Stimulated activated CD4-positive, alpha-beta T cell treated with anti-CD3 and anti-CD28 coated beads, Interleukin-15, amount 100 ng/mL, for 48 hours (primary cell): ENCODE results near the gene MSI2.
"Not testable (repeated sequence)": the region's sequence is repeated elsewhere in the genome, so short reads cannot be mapped to it uniquely, and the experiment has no call there.

Experiments used
- DNase-seq, 2 donors: peaks; one replicate each; pipeline ENCODE4 v3.0.0-alpha.2; 2020; ENCODE audit warnings: low read depth in 2 of 2

Gene MSI2

DNA sequence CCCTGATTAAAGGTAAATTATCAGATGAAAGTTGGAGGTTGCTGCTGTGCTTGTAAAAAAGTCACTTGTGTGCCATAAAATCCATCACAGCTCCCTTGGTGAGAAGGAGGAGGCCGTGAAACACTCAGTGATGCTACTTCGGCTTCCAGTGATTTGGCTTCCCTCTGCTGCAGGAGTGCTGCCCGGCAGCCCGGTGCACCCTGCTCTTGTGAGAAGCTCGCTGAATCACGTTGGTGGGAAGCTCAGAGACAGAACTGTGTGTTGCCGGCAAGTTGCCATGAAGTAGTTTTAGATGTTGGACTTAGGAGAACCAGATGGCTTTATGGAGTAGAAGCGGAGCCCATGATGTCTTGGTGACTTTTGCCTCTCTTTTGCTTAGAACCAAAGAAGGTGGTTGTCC is 33.3 kb downstream of the MSI2 start:
- DNase-seq = no peak

DNA sequence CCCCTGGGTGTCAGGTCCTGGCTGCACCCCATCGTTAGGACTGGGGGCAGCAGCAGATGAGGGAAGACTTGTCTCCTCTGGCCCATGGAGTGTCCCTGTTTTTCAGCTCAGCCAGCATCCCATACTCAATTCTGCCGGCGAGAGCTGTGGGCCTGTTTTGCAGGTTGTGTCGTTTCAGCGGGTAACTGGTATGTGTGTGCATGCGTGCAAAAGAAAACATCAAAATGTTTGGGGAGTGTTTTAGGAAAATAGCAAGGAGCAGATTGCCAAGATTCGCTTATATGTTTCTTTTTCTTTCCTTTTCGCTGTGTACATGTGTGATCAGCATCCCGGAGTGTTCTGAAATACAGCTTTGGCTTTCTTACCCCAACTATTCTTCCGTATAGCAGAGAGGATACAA is 34.7 kb downstream of the MSI2 start:
- DNase-seq = no peak

GRCh38 chr17:57292091-57292490 is 35.8 kb downstream of the MSI2 start:
- no peak for DNase-seq

DNA sequence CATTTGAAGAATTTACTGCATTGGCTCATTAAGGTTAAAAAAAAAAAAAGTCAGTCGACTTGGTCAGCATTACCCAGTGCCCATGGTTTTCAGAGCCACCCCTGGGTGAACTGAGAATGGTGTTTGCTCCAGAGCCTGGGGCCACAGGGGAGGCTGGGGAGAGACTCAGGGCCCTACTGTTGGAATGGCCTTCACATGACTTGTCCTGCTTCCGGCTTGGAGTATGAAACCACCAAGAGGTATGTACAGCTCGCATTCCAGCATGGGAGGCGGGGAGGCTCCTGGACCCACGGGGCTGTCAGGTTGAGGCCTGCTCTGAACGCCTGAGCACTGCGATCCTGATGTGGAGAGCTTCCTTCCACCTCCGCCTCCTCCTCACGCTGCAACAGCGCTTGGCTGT is 36.8 kb downstream of the MSI2 start:
- no peak for DNase-seq

GRCh38 chr17:57294101-57294500 is 37.8 kb downstream of the MSI2 start:
- DNase-seq = no peak

DNA sequence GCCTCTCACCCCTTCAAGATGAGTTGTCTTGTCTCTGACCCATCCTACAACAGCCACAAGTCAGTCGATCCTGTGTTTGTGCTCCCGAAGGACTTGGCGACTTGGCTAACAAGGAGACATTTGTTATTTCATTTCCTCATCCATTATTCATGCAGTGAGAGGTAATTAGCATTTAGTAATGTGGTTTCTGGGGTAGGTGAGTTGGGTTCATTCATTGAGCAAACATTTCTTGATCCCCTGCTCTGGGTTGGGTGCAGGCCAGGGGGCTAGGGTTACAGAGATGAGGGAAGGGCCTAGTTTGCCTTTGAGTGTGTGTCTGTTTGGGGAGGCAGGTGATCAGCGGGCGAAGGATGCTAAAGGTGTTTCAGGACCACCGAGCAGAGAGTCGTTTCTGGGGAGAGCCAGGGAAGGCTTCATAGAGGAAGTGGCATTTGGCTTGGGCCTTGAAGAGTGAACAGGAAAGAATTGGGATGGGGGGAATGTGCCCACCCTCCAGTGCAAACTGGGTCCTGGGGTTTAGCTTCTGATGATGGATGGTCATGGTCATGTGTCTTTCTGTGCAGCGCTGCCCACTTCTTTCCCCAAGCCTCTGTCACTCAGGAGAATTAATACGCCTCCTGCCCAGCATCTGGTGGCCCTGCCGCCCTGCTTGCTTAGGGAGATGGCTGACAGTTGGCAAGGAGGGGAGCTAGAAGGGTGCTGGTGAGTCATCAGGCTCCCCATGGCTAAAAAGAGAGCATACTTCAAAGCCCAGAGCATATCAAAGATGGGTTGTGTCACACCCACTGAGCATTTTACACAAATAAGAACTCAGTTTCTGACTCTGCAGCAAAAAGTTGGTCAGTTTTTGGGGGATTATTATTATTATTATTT is 38.5 kb downstream of the MSI2 start:
- peak; percentile 18 to 21 for DNase-seq

DNA sequence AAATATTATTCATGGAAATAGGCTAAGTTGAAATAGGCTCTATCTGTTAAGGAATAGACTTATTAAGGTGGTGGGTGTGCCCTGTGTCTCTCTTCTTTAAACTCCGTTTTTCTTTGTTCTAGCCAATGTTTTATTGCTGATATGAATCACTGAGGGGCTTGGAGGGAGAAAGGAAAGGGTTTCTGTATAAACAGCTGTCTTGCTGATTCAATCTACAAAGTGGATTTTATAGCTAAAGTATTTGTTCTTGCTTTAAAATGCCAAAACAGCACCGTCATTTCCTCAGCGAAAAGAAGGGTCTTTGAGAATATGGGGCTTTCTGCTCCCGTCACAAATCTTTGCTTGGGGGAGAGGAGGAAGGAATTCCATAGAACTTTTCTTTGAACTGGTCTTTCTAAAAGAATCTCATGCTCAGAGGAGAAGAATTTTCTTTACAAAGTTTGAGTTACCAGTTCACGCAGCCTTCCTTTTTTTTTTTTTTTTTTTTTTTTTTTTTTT is 39.3 kb downstream of the MSI2 start:
- no peak for DNase-seq

DNA sequence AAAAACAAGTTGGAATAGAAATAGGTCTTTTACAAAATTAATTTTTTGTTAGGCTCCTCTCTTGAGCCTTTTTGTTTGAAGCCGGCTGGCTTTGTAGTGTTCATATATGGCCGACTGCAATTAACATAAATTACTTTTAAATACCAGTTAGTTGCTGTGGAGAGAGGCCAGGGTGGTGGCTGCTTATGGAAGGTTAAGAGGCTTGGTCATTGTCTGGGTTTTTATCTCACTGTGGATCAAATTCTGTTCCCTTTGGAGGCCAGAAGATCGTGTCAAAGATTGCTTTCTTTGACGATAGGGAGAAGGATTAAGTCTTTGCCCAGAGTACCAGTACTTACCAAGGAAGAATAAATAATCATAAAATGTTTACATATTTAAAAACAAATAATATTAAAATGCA is 39.9 kb downstream of the MSI2 start:
- no peak for DNase-seq

DNA sequence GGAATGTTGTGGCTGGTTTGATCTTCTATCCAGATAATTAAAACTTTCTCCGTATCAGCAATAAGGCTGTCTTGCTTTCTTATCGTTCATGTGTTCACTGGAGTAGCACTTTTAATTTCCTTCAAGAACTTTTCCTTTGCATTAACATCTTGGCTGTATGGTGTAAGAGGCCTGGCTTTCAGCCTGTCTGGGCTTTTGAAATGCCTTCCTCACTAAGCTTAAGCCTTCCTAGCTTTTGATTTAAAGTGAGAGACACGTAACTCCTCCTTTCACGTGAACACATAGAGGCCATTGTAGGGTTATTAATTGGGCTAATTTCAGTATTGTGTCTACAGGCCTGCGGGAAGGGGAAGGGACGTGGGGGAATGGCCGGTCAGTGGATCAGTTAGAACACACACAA is 42.9 kb downstream of the MSI2 start:
- no peak for DNase-seq

DNA sequence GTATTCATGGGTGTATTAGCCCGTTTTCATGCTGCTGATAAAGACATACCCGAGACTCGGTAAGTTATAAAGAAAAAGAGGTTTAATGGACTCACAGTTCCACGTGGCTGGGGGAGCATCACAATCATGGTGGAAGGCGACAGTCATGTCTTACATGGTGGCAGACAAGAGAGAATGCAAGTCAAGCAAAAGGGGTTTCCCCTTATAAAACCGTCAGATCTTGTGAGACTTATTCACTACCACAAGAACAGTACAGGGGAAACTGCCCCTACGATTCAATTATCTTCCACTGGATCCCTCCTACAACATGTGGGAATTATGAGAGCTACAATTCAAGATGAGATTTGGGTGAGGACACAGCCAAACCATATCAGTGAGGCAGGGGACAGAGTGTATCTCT is 44.3 kb downstream of the MSI2 start:
- DNase-seq = not testable (repeated sequence)

DNA sequence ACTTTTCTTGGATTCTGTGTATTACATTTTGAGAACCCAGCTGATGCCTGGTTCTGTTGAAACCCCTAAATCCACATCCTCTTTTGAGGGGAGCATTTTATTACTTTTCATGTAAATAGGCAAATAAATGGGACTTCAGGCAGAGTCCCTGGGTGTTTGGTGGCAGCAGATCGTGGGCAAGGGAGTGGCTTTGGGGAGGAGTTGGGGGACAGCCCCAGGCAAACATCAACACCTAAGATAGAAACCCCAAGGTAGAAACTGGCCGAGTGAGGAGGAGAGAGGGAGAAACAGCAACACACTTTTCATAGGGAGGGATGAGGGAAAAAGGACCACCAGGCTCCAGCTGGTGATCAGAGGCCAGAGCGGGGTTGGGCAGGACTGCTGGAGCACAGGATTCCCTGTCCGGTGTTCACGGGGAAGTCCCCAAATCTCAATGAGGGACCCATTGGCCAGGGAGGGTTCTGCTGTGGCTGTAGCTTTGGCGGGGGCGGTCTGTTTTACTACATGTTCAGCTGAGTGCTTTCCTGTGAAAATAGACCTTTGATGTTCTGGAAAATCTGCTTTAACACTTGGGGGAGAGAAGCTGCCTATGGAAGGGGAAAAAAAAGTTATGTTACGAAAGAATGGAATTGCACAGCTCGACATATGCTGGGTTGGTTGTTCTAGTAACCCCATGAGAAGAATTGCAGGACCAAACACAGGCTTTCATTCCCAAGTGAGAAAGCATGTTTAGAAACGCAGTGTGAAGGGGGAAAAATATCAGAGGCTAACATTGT is 46.6 kb downstream of the MSI2 start:
- DNase-seq = no peak

DNA sequence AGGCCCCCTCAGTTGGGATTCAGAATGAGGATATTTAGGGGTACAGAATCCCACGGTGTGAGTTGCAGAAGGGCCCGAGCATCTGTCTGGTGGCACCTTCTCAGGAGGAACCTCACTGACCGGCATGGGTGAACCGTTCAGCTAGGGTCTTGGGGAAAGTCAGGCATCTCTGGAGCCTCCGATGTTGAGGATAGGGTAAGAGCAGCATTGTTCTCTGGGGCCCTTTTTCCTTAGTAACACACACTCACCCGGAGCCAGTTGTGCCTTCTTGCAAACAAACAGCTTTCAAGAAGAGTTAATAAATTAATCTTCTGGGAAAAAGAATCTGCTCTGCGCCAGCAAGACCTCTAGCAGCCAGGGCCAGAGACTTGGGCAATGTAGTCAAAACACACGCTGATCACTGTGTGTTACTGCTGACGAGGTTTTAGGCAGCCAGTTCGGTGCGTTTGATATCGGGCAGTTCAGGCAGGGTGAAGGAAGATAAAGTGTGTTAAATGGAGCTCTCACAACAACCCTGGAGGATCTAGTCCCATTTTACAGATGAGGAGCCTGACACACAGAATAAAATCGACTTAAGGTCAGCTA is 48.9 kb downstream of the MSI2 start:
- no peak for DNase-seq

- DNase-seq = no peak
Measured at GRCh38 chr17:57305908-57306504, 49.7 kb downstream of the MSI2 start.

GRCh38 chr17:57308543-57309186 is 52.3 kb downstream of the MSI2 start:
- no peak for DNase-seq

GRCh38 chr17:57309479-57309878 is 53.2 kb downstream of the MSI2 start:
- DNase-seq = no peak

DNA sequence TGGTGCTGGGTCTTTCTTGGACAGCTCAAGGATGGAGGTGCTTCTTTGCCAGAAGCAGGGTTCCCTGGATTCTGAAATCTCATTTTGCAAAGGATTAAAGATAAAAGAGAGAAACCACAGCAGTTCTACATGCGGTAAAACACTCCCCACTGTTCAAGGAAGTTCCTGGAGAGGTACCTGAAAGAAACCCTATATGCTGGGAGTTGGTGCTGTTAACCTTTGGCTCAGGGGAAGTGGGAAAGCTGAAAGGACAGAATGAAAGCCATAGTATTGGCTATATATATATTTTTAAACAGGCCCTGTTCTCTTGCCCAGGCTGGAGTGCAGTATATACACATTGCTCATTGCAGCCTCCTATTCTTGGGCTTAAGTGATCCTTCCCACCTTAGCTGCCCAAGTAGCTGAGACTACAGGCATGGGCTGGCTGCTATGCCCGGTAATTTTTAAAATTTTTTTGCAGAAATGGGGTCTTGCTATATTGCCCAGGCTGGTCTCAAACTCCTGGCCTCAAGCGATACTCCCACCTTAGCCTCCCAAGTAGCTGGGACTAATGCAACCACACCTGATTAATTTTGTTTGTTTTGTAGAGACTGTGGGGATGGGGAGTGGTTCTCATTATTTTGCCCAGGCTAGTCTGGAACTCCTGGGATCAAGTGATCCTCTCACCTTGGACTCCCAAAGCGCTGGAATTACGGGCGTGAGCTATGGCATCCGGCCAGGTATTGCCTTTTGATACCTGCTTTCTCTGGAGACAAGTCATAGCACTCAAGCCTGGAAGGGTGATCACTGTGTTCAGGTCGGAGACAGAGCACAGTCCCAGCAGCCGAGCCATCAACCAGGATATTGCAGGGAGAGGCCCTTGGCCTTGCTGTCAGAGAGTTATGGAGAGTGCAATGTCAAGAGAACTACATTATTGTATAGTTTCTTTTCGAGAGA is 55.2 kb downstream of the MSI2 start:
- no peak for DNase-seq

- no peak for DNase-seq
Measured at GRCh38 chr17:57312242-57312641, 55.9 kb downstream of the MSI2 start.

DNA sequence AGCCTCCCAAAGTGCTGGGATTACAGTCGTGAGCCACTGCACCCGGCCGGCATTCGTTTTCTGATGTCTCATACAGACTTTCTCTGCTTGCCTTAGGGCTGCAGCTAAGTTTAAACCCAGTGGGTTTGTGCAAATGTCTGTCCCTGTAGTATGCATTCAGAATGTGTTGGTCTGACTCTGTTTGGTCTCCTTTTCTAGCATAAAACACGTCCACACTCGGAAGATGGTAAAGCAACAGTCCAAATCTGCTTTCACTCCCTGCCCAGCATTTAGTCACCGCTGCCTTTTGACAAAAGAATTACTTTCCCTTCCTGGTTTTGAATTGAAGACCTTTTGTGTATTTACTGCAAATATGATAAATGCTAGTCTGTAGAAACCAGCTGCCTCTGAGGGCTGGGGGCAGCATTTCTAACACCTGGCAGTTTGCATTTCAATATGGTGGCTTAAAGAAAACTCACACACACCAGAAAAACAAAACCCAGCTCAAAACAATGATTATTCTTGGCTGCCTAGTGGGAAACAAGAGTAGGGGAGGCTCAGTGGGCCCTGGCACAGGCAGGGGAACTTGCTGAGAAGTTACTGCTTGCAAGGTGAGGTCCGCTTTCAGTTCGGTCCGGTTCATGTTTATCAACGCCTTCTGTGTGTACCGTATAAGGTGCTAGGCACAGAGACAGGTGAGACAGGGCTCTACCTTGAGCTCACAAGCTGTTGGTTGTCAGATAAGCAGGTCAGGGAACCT is 56.9 kb downstream of the MSI2 start:
- DNase-seq = no peak

DNA sequence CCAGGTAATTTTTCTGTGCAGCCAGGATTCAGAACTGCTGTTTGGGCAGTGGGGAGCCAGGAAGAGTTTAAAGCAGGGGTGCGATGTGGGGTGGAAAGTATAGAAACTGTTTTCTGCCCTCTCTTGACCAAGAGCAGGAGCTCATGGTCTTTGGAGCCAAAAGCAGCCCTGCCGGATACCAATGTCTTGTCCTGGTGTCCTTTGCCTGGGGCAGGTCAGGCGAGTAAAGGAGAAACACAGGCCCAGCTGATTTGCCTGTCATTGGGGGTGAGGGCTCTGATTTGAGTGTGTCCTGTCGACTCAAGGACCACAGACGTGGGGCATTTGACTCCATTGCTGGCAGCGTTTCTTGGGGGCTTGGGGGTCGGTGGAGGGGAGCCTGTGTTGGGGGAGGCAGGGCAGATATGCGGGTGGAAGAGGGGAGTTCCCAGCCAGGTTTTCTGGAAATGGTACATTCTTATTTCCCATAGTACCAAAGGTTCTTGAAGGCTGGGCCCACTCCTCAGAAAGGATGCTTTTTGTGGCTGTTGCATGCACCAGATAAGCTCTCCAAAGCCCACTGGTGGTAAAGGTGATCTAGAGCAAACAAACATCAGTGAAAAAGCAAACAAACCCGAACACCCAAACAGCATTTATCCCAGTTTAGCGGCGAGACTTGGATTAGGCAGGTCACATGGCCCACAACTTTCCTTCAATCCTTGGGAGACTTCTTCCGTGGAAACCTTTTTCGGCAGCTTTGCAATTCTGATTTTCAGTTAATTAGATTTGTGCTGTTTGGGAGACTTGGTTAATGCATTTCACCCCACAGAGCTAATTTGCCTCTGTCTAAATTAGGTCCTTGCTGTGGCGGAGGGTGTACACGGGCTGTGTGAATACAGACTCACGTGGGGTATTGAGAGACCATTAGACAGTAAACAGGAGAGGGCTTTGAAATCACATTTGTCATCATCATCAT is 59.0 kb downstream of the MSI2 start:
- DNase-seq = no peak
